Fibroblast of the aortic adventitia (primary cell): ENCODE results near the gene ORC1. TPM values are rescaled to one million over a fixed set of nuclear protein-coding genes. Genes with fewer than 3 reads are reported as not detected.
A peak's percentile ranks its signal among the peaks of the same experiment; 100 is the strongest.

Experiments
- DNase-seq: peaks from one replicate; pipeline ENCODE4 v3.0.0-alpha.2; 2010; ENCODE audit warnings: low read depth
- H3K4me3 ChIP-seq: 2 replicates; pipeline ENCODE4 v1.5.1; 2011; ENCODE audit warnings: low read depth, mild to moderate bottlenecking, control low read depth, low read length, moderate library complexity
- total RNA-seq: library from RNA; depleted of rRNA; stranded (reverse); fragments of >200 nt; gene quantifications from 2 replicates; pipeline ENCODE4 v1.2.3, GENCODE V29; 2012; ENCODE audit warnings: low replicate concordance
- TF ChIP-seq, protein P1 (sequence below): IDR thresholded peaks from 2 replicates; pipeline ENCODE4 v1.5.1; 2011; ENCODE audit warnings: mild to moderate bottlenecking, low read length, control low read depth, inconsistent platforms; ENCODE audit not compliant: insufficient read depth

The ORC1 gene
- total RNA-seq, 1 donor: 12.6 TPM

DNA sequence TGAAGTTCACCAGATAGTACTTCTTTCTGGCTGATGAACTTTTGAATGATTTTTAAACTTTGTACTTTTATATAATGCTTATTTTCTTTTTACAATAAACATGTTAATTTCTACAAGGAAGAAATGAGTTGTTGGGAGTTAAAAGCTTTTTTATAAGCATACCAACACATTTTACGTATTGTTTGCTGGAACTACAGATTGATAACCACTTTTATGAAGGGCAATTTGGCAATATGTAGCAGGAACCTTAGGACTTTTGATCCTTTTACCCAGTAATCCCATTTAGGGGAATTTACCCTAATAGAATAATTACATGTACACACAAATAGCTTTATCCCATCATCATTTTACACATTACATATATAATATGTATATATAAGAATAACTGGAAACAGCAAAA, 16.5 kb upstream of the ORC1 start:
- no peak overlapping the region for H3K4me3 ChIP-seq
- no peak for DNase-seq
- TF ChIP-seq, protein P1, sequence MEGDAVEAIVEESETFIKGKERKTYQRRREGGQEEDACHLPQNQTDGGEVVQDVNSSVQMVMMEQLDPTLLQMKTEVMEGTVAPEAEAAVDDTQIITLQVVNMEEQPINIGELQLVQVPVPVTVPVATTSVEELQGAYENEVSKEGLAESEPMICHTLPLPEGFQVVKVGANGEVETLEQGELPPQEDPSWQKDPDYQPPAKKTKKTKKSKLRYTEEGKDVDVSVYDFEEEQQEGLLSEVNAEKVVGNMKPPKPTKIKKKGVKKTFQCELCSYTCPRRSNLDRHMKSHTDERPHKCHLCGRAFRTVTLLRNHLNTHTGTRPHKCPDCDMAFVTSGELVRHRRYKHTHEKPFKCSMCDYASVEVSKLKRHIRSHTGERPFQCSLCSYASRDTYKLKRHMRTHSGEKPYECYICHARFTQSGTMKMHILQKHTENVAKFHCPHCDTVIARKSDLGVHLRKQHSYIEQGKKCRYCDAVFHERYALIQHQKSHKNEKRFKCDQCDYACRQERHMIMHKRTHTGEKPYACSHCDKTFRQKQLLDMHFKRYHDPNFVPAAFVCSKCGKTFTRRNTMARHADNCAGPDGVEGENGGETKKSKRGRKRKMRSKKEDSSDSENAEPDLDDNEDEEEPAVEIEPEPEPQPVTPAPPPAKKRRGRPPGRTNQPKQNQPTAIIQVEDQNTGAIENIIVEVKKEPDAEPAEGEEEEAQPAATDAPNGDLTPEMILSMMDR: no peak

DNA sequence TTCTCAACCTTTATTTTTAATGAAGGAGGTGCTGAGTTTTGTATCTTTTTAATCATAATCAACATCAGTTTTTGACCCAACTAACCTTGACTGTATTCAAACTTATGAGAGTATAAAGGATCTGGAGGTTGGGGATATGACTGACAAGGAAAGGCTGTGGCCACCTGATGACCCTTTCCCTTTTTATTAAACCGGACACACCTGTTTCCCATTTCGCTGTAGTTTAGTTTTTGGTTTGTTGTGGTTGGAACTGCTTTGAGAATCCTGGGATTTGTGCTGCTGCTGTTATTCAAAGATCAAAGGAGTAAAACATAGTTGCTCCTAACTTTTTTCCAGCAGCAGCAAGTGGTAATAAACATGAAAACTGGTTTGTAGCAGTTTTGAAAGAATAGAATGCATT, 12.6 kb upstream of the ORC1 start:
- no peak for DNase-seq
- TF ChIP-seq, protein P1: no peak
- no peak overlapping the region for H3K4me3 ChIP-seq

DNA sequence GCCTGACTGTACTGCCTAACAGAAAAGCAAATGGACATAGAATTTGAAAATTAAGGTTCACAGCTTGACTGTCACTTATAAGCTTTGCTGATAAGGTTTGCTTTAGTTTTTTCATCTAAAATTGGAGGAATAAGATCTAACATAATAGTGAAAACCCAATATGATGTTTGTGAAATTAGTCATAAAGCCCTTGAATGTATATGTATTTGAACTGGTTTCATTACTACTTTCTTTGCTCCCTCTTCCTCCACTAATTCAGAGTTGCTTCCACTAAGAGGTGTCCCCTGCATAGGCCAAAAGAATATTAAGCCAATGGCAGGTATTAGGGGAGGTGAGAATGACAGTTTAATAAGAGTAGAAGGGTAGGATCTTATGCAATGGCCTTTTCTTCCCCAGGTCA, 10.7 kb upstream of the ORC1 start:
- TF ChIP-seq, protein P1: no peak
- H3K4me3 ChIP-seq: no peak overlapping the region
- DNase-seq: no peak

DNA sequence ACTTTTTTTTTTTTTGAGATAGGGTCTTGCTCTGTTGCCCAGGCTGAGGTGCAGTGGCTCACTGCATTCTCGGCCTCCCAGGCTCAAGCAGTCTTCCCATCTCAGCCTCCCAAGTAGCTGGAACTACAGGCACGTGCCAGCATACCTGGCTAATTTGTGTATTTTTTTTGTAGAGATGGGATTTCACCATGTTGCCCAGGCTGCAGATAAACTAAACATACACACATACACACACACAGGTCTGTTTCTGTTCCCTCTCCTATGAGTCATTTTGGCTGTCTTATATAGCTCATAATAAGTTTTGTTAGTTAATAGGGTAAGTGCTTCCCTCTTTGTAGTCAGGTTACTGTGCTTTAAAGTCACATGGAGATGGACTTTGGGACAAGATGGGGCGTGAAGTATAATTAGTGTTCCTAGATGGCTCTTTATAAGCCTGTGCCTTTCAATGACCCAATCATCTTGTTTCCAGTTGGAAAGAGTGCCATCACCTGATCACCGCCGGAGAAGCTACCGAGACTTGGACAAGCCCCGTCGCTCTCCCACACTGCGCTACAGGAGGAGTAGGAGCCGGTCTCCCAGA, 9.3 kb upstream of the ORC1 start:
- H3K4me3 ChIP-seq: no peak overlapping the region
- TF ChIP-seq, protein P1: no peak
- no peak for DNase-seq

DNA sequence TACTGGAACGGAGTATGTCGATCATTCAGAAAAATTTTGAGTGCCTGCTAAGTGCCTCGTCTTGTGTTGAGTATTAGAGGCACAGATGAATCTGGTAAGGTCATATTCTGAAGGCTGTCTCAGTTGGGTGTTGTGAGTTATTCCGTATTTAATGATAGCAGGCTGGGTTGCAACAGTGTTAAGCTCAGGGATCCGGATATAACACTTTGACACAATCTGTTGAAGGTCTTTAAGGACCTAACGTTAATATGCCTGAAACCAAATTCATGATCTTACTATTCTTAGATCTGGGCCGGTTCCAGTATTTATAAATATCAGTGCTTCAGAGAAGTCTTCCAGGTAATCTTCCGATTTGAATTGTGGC, 734 bp upstream of the ORC1 start:
- DNase-seq: no peak
- peak overlapping the region; percentile 97 for H3K4me3 ChIP-seq
- TF ChIP-seq, protein P1: no peak

DNA sequence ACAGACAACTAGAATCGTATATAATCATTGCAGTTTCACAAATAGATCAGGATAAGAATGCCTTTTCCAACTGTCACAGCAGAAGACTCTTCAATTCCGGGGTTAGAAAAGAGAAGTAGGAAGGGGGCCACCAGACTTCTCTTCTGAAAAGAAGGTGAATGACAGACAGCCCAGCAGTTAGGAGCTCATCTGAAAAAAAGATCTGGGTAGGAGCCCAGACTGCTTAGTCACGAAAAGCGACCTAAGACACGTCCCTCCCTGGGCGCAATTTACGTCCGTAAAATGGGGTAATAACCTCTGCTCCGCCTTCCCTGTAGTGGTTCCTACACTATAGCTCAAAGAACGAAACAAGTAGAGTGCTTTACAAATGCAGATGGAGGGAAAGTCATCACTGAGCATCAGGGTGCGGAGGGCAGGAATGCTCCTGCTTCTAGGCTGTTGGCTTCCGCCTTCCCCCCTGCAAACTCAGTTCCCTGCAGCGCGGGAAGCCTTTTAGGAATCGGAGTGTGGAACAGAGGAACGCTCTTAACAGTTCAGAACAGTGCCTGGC, 582 bp downstream of the ORC1 start:
- peak; percentile 77 for DNase-seq
- peak overlapping the region; percentile 97 for H3K4me3 ChIP-seq
- TF ChIP-seq, protein P1: no peak

DNA sequence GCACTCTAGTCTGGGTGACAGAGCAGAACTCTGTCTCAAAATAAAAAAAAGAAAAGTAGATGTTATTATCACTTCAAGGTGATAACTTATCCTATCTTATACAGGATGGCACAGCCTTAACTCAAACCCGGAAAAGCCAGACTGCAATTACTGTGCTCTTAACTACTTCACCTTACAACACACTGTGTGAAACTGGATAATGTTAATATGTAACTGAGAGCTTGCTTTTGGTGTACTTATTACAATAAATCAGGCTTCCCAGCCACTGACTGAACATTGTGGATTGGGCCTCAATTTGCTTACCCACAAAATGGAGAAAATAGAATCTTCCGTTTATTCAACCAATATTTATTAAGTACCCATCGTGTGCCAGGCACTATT, 1.4 kb downstream of the ORC1 start:
- TF ChIP-seq, protein P1: no peak
- no peak overlapping the region for H3K4me3 ChIP-seq
- DNase-seq: no peak
